Fibroblast of villous mesenchyme (primary cell): Measurements from ENCODE around the gene NT5DC2. TPM values are rescaled to one million over a fixed set of nuclear protein-coding genes. Genes with fewer than 3 reads are reported as not detected.

Experiments used
- DNase-seq: peaks from one replicate; pipeline ENCODE4 v3.0.0-alpha.2; 2010; ENCODE audit warnings: low read depth
- H3K4me3 ChIP-seq: 2 replicates; pipeline ENCODE4 v1.5.1; 2011; ENCODE audit warnings: low read depth, mild to moderate bottlenecking, low read length
- total RNA-seq: library from RNA; depleted of rRNA; stranded (reverse); fragments of >200 nt; gene quantifications from 2 replicates; pipeline ENCODE4 v1.2.3, GENCODE V29; 2012
- TF ChIP-seq, protein P1 (sequence below): IDR thresholded peaks from 2 replicates; pipeline ENCODE4 v1.5.1; 2012; ENCODE audit warnings: low read depth, mild to moderate bottlenecking, low read length; ENCODE audit not compliant: insufficient read depth

NT5DC2 gene
- total RNA-seq, 1 donor, result 45.8 TPM

DNA sequence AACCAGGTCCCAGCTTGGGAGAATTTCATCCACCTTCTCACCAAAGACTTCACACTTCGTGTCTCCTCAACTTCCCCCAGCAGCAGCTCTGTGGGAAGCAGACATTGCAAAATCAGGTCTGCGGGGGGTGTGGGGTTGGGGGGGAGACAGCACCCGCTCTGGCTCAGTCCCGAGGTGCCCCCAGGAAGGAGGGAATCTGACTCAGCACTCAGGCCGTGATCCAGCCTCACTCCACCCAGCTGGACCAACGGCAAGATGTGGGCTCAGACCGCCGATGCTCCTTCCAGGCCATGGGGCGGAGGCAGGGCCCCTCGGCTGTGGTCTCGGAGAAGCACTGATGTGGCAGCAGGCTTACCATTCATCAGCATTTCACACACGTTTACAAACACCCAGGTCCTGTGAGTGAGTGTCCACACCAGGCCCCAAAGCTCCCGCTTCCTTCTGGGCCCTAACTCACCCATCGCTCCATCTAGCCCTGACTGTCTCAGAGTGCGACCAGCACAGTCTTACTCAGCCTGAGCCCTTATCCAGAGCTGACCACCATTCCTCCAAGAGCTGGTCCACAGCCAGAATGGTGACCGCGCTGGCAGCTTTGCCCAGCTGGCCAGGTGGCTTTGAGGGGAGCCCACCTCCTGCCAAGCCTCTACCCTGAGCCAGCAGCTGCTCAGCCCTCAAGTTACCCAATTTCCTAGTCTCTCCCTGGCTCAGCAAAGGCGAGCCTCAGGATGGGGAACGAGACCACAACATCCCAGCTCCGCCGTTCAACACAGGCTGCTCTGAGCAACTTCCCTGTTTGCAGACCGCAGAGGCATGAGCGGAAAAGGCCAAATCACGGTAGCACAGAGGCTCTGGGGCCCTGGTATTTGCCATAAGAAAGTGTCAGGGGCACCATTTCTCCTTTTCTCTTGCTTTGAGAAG is 35.3 kb downstream of the NT5DC2 start:
- TF ChIP-seq, protein P1, sequence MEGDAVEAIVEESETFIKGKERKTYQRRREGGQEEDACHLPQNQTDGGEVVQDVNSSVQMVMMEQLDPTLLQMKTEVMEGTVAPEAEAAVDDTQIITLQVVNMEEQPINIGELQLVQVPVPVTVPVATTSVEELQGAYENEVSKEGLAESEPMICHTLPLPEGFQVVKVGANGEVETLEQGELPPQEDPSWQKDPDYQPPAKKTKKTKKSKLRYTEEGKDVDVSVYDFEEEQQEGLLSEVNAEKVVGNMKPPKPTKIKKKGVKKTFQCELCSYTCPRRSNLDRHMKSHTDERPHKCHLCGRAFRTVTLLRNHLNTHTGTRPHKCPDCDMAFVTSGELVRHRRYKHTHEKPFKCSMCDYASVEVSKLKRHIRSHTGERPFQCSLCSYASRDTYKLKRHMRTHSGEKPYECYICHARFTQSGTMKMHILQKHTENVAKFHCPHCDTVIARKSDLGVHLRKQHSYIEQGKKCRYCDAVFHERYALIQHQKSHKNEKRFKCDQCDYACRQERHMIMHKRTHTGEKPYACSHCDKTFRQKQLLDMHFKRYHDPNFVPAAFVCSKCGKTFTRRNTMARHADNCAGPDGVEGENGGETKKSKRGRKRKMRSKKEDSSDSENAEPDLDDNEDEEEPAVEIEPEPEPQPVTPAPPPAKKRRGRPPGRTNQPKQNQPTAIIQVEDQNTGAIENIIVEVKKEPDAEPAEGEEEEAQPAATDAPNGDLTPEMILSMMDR, result no peak
- DNase-seq, result peak; percentile 85
- H3K4me3 ChIP-seq, result no peak overlapping the region

DNA sequence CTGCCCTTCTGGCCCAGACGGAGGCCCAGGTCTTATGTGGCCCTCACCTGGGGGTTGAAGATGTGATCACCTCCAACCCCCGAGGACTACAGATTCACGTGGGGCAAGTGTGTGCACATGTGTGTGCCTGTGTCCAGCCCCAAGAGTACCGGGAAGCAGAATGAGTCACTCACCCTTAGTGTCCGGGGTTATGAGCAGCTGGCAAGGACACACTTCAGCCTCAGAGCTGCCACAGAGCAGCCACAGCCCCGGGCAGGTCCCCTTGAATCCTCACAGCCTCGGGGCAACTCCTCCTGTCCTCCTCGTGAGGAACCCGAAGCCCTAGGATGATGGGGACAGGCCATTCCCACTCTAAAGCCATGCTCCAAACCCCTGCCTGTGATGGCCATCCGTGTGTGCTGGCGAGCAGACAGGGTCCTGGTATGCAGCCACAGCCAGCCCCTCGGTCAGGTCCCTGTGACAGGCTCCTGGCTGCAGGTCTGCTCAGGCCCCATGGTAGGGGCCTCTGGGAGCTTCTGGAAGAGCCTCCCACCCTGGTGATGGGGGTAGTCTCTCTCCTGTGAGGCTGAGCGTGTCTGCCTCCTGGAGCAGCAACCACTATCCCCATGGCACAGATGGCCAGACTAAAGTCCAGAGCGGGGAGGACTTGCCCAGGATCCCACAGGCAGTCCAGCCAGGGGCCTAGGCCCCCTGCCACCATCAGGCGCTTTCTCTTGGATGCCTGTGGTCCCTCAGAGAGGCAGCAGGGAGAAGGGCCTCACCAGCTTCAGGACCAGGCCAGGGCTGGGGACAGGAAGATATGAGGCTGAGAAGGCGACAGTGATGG is 37.7 kb downstream of the NT5DC2 start:
- no peak overlapping the region for H3K4me3 ChIP-seq
- DNase-seq, result peak; percentile 64
- TF ChIP-seq, protein P1, result no peak

DNA sequence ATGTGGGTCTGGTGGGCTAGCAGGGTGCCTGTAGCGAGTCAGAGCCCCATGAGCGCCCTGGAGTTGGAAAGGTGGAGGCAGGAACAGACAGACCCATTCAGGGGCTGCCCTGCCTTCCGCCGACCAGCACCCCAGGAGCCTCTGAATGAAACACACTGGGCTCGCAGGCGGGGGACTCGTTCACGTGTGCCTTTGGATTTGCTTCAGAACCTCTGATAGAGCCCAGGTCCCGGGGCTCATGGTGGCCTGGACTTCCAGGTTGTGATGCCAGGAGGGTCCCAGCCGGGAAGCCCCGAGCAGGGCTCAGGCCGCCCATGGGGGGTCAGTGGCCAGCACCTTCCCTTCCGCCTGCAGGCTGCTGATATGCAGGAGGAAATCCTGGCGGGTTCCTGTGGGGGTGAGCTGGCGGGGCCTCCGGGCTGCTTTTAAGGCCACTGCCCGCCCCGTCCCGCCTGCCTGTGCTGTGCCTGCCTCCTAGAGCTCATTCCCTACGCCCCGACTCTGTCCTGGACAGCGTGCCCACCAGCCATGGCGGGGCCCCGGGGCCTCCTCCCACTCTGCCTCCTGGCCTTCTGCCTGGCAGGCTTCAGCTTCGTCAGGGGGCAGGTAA is 38.7 kb downstream of the NT5DC2 start, which contains the start of gene STAB1:
Gene STAB1 (plus strand): TSS at position 453 of the 610 bp plus-strand sequence. CDS start 76 bp downstream, at position 529.
- TF ChIP-seq, protein P1, result no peak
- no peak within 1 kb of the TSS for H3K4me3 ChIP-seq

DNA sequence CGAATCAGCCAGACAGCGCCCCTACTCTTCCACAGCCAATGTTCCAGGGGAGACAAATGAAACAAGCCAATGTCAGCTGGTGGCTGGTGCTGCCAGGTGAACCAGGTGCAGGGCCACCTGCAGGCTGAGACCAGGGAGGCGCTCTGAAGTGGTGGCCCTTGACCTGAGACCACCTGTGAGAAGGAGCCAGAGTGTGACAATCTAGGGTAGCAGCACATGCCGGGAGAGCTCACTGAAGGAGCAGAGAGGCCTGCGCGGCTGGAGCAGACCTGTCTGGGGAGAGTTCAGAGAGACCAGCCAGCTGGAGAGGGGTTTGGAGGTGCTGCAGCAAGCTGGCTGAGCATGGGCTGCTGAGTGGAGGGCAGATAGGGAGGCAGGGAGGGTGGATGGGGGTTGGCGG is 39.2 kb downstream of the NT5DC2 start:
- TF ChIP-seq, protein P1, result no peak
- no peak overlapping the region for H3K4me3 ChIP-seq
- DNase-seq, result no peak

More for the DNA sequence above, 38.7 kb downstream of the NT5DC2 start, which contains the start of gene STAB1:
- DNase-seq, result no peak

DNA sequence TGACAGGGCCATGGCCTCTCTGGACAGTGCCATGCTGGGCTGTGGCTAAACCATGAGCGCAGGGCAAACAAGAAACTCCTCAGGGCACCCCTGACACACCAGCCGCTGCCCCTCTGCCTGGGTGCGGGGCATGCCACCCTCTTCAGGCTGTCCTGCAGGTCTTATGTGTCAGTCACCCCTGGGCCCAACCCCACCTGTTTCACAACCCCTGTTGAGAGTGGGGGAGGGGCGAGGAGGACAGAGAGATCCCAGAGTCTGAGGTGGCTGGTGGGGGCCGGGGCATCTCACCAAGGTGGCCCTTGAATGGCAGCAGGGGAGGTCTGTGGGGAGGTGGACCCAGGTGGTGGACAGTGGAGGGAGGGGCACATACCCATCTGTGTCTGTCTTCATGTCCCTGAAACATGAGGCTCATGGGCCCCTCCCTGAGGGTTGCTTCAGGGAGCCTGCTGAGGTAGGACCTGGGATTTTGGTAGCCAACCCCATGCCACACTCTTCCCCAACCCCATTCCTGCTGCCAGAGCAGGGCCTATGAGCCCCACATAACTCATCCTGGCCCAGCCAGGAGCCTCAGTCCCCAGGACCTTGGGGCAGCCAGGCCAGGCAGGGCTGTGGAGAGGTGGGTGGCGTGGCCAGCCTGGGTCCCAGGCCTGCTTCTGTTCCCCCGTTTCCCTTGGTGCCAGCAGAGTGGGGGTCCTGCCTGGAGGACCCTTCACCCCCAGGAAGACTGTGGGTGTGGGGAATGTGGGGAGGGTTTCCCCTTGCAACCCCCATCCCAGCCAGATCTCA is 40.2 kb downstream of the NT5DC2 start:
- no peak for DNase-seq
- TF ChIP-seq, protein P1, result no peak
- H3K4me3 ChIP-seq, result no peak overlapping the region

DNA sequence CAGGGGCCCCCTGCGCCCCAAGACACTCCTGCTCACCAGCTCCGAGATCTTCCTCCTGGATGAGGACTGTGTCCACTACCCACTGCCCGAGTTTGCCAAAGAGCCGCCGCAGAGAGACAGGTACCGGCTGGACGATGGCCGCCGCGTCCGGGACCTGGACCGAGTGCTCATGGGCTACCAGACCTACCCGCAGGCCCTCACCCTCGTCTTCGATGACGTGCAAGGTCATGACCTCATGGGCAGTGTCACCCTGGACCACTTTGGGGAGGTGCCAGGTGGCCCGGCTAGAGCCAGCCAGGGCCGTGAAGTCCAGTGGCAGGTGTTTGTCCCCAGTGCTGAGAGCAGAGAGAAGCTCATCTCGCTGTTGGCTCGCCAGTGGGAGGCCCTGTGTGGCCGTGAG is 41.6 kb downstream of the NT5DC2 start:
- no peak overlapping the region for H3K4me3 ChIP-seq
- TF ChIP-seq, protein P1, result no peak
- DNase-seq, result no peak
